ENCODE measurements around the gene ACACA.

- no peak for TF ChIP-seq CTCF (conservative IDR thresholded peaks at IDR 0.05 in 1 of 2, IDR thresholded peaks at IDR 0.05 in 1 of 2; ENCODE audit: low read depth in 1 of 2, low read length in 2 of 2)
- TF ChIP-seq EZH2 (IDR thresholded peaks at IDR 0.05; ENCODE audit: low read length, missing control alignments) = no peak
Observed at GRCh38 chr17:37138571-37139120, 268.0 kb downstream of the ACACA start.

Measured in fibroblast of lung (primary cell).